ENCODE results near the gene RBM27.

DNA sequence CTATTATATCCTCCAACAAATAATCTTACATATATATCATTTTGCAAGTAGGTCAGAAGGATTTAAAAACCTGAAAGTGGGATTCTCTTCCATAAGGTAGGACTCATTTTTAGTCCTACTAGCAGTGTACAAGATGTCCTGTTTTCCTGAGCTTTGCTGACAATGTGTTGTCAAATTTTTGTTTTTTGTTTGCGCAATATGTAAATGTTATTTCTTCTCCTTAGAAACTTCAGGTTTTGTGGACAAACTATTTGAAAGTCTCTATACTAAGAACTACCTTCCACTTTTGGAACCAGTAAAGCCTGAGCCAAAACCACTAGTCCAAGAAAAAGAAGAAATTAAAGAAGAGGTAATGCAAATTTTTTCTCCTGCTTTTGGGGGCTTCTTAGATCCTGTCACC is 19.8 kb downstream of the RBM27 start:
- TF ChIP-seq, protein P1, sequence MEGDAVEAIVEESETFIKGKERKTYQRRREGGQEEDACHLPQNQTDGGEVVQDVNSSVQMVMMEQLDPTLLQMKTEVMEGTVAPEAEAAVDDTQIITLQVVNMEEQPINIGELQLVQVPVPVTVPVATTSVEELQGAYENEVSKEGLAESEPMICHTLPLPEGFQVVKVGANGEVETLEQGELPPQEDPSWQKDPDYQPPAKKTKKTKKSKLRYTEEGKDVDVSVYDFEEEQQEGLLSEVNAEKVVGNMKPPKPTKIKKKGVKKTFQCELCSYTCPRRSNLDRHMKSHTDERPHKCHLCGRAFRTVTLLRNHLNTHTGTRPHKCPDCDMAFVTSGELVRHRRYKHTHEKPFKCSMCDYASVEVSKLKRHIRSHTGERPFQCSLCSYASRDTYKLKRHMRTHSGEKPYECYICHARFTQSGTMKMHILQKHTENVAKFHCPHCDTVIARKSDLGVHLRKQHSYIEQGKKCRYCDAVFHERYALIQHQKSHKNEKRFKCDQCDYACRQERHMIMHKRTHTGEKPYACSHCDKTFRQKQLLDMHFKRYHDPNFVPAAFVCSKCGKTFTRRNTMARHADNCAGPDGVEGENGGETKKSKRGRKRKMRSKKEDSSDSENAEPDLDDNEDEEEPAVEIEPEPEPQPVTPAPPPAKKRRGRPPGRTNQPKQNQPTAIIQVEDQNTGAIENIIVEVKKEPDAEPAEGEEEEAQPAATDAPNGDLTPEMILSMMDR (IDR thresholded peaks at IDR 0.05) = no peak
- TF ChIP-seq POLR2AphosphoS5 (IDR thresholded peaks at IDR 0.05; ENCODE audit: insufficient read depth in 1 of 2, low read depth in 1 of 2) = no peak
